Mesodermal cell (in vitro differentiated cells): ENCODE results near the gene F2R.
"Not testable (repeated sequence)": the region's sequence is repeated elsewhere in the genome, so short reads cannot be mapped to it uniquely, and the experiment has no call there.

ENCODE experiments used
- H3K27ac ChIP-seq: 2 replicates; pipeline ENCODE4 v1.7.0; 2013; ENCODE audit warnings: mild to moderate bottlenecking, low read depth, low read length, moderate library complexity; ENCODE audit not compliant: severe bottlenecking
- H3K36me3 ChIP-seq: 2 replicates; pipeline ENCODE4 v1.7.1; 2013; ENCODE audit warnings: mild to moderate bottlenecking, low read length, moderate library complexity; ENCODE audit not compliant: control insufficient read depth, insufficient read depth
- H3K4me1 ChIP-seq: one replicate; pipeline ENCODE4 v1.7.1; 2013; ENCODE audit warnings: mild to moderate bottlenecking, low read length; ENCODE audit not compliant: insufficient read depth, control insufficient read depth, poor library complexity, severe bottlenecking
- H3K4me3 ChIP-seq: 2 replicates; pipeline ENCODE4 v1.7.0; 2013; ENCODE audit warnings: low read length, control low read depth, mild to moderate bottlenecking; ENCODE audit not compliant: insufficient read depth, poor library complexity, severe bottlenecking; ENCODE audit errors: extremely low read depth
- H3K9me3 ChIP-seq: 2 replicates; pipeline ENCODE4 v1.7.1; 2013; ENCODE audit warnings: mild to moderate bottlenecking, low read length, moderate library complexity; ENCODE audit not compliant: control insufficient read depth
- WGBS, 2 experiments: methylation state at CpG; one replicate each; pipeline ENCODE4 v1.1.5; 2013; ENCODE audit warnings: missing lambda C conversion rate in 2 of 2; ENCODE audit not compliant: insufficient coverage in 2 of 2; 5-methylcytosine and 5-hydroxymethylcytosine counted together

The F2R gene

DNA sequence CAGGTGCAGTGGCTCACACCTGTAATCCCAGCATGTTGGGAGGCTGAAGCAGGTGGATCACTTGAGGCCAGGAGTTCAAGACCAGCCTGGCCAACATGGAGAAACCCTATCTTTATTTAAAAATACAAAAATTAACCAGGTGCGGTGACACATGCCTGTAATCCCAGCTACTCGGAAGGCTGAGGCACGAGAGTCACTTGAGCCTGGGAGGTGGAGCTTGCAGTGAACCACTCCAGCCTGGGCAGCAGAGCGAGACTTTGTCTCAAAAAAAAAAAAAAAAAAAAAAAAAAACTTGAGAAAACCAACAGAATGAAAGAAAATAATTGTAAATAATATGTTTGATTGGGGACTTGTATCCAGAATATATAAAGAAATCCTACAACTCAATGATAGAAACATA lies 35.1 kb upstream of the F2R start:
- not testable (repeated sequence) for H3K4me1 ChIP-seq, H3K36me3 ChIP-seq, H3K4me3 ChIP-seq, H3K27ac ChIP-seq, H3K9me3 ChIP-seq
- 100% methylated on average over 3 of the region's 4 CpGs; no CpG with 5 or more reads in 1 of the 2 experiments for WGBS, 2 experiments

DNA sequence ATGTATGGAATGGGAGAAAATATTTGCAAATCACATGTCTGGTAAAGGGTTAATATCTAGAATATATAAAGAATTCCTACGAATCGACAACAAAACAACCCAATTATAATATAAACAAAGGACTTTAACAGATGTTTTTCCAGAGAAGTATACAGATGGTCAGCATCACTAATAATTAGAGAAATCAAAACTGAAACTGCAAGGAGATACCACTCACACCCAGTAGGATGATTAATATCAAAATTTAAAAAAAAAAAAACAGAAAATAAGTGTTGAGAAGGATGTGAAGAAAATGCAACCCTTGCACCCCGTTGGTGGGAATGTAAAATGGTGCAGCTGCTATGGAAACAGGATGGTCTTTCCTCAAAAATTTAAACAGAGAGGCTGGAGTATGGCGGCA lies 34.6 kb upstream of the F2R start:
- Histone ChIP-seq H3K4me3 (no peak overlapping the region), H3K36me3 (no peaks in the 10 kb centered on the region), H3K4me1 (no peaks in the 10 kb centered on the region), H3K9me3 (no peaks in the 10 kb centered on the region), H3K27ac (no peak overlapping the region)
- 92% methylated on average over 2 of the region's 4 CpGs; no CpG with 5 or more reads in 1 of the 2 experiments for WGBS, 2 experiments

DNA sequence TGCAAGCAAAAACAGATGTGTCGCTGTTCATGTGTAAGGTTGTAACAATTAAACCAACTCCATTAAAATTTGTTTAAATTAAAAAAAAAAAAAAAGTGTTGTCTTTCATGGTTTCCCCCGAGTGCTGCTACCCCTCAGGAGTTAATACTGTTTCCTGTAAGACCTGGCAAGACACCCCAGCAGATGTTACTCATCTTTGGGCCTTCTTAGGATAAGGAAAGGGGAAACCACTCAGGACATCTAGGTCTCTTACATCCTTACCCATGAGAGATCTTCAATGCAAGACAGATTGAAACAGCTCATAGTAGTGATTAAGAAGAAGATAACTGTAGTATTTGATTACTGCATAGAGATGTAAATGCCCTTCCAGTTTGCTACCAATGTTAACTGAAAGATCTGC lies 33.5 kb upstream of the F2R start:
- H3K27ac ChIP-seq, result no peak overlapping the region
- H3K36me3 ChIP-seq, result no peaks in the 10 kb centered on the region
- no peaks in the 10 kb centered on the region for H3K9me3 ChIP-seq
- no peak overlapping the region for H3K4me3 ChIP-seq
- no peaks in the 10 kb centered on the region for H3K4me1 ChIP-seq
- no CpG with 5 or more reads among the region's 2 CpGs for WGBS, 2 experiments

DNA sequence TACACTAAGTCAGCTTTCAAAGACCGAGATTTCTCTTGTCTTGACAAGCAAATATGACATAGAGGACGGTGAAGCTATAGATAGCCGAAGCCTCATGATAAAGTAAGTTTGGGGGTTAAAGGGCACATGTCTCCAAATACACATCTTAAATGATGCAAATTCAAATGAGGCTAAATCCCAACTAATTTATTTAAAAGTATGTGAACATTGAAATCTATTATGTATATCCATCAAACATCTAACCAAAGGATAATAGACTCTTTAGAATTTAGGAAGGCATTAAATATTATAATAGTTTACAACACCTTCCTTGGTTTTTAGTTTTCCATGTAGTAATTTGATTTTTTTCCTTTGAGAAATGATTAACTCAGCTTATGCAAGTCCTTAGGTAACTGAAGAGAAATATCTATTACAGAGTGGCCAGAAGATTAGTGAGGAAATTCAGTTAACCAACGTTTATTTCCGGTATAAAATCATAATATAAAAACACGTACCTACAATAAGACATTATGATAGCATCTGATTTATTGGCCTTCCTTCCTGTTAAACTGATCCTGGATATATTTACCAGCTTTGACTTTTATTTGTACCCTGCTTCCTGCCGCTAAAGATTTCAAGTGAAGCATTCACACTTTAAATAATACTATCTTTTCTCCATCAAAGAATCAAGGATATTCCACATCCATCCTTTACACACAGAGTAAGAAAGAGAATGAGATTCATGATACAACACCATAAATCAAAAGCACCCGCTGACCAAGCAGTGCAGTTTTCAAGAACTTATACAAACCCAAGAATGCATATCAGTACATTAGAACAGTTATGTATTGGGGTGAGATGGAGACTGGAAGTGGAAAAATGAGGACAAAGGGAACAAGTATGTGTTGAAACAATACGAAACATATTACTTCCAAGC lies 31.9 kb upstream of the F2R start:
- H3K4me3 ChIP-seq, result no peak overlapping the region
- H3K4me1 ChIP-seq, result no peaks in the 10 kb centered on the region
- no peaks in the 10 kb centered on the region for H3K9me3 ChIP-seq
- WGBS, 2 experiments, result 90 to 91% methylated on average over 2 to 4 of the region's 9 CpGs
- H3K27ac ChIP-seq, result no peak overlapping the region
- H3K36me3 ChIP-seq, result no peaks in the 10 kb centered on the region

DNA sequence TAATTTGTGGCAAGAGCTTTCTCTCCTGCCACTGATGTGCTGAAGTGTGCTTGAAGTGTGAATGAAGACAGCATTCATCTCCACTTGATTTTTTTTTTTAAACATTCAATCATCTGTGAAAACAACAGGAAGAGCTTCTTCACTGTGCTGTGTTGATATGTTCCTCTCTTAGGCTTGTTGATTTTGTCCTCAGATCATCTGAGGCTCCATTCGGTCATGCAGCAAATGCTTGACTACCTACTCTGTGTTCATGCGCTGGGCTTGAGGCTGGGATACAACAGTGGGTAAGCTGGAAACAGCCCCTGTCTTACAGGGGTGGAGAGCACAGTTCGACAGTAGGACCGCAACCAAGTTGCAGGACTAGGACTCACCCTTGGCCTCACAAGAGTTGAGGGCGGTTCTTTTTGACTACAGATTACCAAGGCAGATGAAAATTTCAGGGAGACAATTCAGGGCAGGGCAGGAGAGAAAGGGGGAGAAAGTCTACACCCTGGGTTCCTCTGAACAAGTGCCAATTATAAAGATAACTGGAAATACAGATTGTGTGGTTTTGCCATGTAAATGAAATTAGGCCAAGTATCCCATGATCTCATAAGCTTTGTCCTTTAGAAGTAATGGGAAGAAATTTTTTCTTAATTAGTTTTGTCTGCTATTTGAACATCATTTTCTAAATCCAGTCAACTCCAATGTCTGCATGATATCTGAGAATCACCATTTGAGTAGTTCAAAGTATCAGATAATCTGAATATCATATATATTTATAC lies 31.0 kb upstream of the F2R start:
- WGBS, 2 experiments, result 94 to 95% methylated on average over 3 of the region's 5 CpGs
- Histone ChIP-seq H3K36me3 (no peaks in the 10 kb centered on the region), H3K27ac (no peak overlapping the region), H3K4me3 (no peak overlapping the region), H3K9me3 (no peaks in the 10 kb centered on the region), H3K4me1 (peaks cover 6% of the 10 kb centered on the region)

DNA sequence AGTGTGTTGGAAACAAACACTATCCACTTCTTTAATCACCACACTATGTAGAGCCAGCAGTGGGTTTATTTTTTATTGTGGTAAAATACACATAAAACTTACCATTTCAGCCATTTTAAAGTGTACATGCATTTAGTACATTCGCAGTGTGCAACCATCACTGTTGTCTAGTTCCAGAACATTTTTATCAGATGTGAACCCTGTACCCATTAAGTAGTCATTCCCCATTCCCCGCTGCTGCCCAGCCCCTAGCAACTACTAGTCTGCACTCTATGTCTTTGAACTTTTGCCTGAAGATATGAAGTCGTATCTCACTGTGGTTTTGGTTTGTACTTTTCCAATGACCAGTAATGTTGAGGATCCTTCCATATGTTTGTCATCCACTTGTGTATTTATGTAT lies 30.2 kb upstream of the F2R start:
- 94% methylated on average over 2 of the region's 3 CpGs; no CpG with 5 or more reads in 1 of the 2 experiments for WGBS, 2 experiments

DNA sequence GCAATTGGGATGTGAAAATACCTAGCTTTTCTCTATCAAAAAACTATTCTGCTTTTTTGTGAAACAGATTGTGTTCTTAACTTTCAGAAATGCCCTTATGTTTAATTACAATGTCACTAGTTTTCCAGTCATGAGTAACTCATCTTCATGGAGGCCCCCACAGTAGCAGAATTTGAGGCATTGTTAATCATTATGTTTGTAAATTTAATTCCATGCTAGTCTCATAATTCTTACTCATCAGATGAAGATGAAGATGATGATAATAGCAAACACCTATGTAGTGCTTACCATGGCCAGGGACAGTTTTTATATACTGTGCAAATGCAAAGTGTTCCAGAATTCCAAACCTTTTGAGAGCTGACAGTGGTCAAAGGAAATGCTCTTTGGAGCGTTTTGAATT lies 27.7 kb upstream of the F2R start:
- no peak overlapping the region for H3K4me3 ChIP-seq
- peaks cover 32% of the 10 kb centered on the region for H3K4me1 ChIP-seq
- 89% methylated on average over 1 of the region's 1 CpG; no CpG with 5 or more reads in 1 of the 2 experiments for WGBS, 2 experiments
- no peaks in the 10 kb centered on the region for H3K36me3 ChIP-seq
- H3K9me3 ChIP-seq, result no peaks in the 10 kb centered on the region
- H3K27ac ChIP-seq, result no peak overlapping the region

More for the DNA sequence above, 30.2 kb upstream of the F2R start:
- Histone ChIP-seq H3K27ac (no peak overlapping the region), H3K4me1 (peaks cover 12% of the 10 kb centered on the region), H3K36me3 (no peaks in the 10 kb centered on the region), H3K9me3 (no peaks in the 10 kb centered on the region), H3K4me3 (no peak overlapping the region)

DNA sequence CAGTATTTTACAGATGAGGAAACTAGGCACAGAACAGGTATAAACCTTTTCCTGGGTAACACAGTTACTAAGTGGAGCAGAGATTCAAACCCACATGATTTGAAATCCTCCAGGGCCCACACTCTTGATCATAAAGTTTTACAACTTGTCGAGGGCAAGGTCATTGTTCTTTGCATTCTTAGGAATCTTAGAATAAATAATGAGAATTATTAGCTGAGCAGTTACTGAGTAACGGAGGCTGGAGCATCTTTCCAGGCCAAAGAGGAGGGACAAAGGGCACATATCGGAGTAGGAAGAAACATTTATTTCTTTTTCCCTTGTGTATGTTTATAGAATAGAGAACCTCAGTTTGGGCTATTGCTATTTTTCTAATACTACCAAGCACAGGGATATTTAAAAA lies 27.1 kb upstream of the F2R start:
- Histone ChIP-seq H3K27ac (no peak overlapping the region), H3K36me3 (no peaks in the 10 kb centered on the region), H3K4me1 (peaks cover 32% of the 10 kb centered on the region), H3K9me3 (no peaks in the 10 kb centered on the region), H3K4me3 (no peak overlapping the region)
- 86 to 100% methylated on average over 1 of the region's 3 CpGs for WGBS, 2 experiments

DNA sequence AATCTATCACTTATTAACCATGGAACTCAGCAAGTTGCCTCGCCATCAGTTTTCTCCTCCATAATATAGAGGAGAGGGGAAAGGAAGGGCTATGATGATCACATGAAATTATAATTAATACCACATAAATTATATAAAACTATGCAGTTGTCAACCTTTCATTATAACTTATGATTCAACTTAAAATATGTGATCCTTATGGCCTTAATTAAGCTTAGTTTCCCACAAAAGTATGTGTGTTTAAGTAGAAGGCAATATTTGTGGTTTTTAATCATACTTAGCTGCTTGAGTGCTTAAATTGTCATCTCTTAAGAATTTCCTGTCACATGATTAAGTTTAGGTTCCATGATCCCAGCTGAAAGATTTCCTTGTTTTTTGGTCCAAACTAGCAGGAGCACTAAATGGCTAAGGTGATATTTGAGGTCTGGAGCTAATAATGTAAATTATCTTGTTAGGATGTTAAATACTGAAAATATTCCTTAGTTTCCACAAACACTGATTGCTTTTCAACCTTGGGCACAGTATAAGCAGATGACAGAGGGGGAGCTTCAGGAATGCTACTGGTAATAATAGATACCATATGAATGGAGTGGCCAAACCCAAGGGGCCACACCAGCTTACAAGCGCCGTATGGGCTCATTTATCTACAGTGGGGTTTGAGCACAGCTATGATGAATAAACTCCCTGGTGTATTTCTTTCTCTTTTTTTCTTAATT lies 26.4 kb upstream of the F2R start:
- Histone ChIP-seq H3K4me1 (peaks cover 32% of the 10 kb centered on the region), H3K27ac (peak overlapping the region; percentile 51), H3K36me3 (no peaks in the 10 kb centered on the region), H3K9me3 (no peaks in the 10 kb centered on the region), H3K4me3 (no peak overlapping the region)
- no CpG with 5 or more reads among the region's 3 CpGs for WGBS, 2 experiments

DNA sequence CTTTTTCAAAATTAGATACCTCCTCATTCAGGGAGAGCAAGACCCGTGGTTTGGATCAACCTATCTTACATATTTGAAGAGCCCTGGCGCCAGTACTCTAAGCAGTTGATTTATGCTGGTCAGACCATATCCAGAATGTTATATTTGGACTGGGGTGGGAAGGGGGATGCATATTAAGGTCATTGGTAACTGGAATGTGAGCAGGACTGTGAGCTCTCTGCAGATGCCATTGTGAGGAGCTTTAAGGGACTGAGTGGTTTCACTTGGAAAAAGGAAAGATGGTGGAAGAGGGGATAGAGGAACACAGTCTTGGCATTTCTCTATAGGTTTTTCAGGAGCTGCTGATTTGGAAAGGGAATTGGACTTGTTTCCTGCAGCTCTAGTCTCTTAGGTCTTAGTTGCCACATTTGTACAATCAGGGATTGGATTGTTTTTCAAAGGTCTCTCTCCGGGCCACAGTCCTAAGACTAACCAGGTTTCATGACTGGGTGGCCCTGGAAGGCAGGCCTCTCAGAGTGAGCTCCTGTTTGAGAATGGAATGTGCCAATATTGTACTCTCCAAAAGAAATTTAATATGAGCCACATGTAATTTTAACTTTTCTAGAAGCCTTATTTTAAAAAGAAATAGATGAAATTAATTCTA lies 25.8 kb upstream of the F2R start:
- Histone ChIP-seq H3K27ac (peak overlapping the region; percentile 51), H3K4me1 (peaks cover 32% of the 10 kb centered on the region), H3K9me3 (no peaks in the 10 kb centered on the region), H3K4me3 (no peak overlapping the region), H3K36me3 (no peaks in the 10 kb centered on the region)
- 100% methylated on average over 1 of the region's 3 CpGs; no CpG with 5 or more reads in 1 of the 2 experiments for WGBS, 2 experiments
